Stimulated activated CD8-positive, alpha-beta memory T cell treated with anti-CD3 and anti-CD28 coated beads, Interleukin-15, amount 100 ng/mL, for 1 hour (primary cell): ENCODE data around the gene PPT2.
"Not testable (repeated sequence)": the region's sequence is repeated elsewhere in the genome, so short reads cannot be mapped to it uniquely, and the experiment has no call there.

Experiments
- DNase-seq: peaks from one replicate; pipeline ENCODE4 v3.0.0-alpha.2; 2020; ENCODE audit warnings: low read depth

Gene PPT2

GRCh38 chr6:32189742-32190053 is 35.8 kb downstream of the PPT2 start:
- no peak for DNase-seq

- DNase-seq, result peak; percentile 73
These were observed 36.3 kb downstream of the PPT2 start, which contains the start of gene PBX2 for GRCh38 chr6:32190054-32190851. TSS of gene PBX2 (minus strand) at chr6:32190202. CDS start at chr6:32189915, 287 bp downstream.

GRCh38 chr6:32190911-32191677 is 37.2 kb downstream of the PPT2 start:
- no peak for DNase-seq

- DNase-seq, result no peak
These were observed 38.0 kb downstream of the PPT2 start for GRCh38 chr6:32191696-32192607.

- DNase-seq, result peak; percentile 21
These were observed 38.7 kb downstream of the PPT2 start, which contains the start of gene GPSM3 for GRCh38 chr6:32192608-32193039. TSS of gene GPSM3 (minus strand) at chr6:32192643. CDS start at chr6:32192513, 130 bp downstream.

GRCh38 chr6:32193096-32193495 is 39.2 kb downstream of the PPT2 start:
- not testable (repeated sequence) for DNase-seq

- DNase-seq, result no peak
These were observed 40.4 kb downstream of the PPT2 start for GRCh38 chr6:32194388-32194787.

GRCh38 chr6:32194825-32195651 is 41.1 kb downstream of the PPT2 start:
- no peak for DNase-seq

- DNase-seq, result peak; percentile 99
These were observed 41.6 kb downstream of the PPT2 start for GRCh38 chr6:32195652-32195901.

- DNase-seq, result peak; percentile 27
These were observed 42.2 kb downstream of the PPT2 start for GRCh38 chr6:32195902-32196681.

GRCh38 chr6:32196682-32197616 is 43.0 kb downstream of the PPT2 start:
- DNase-seq, result no peak

GRCh38 chr6:32198345-32198696 is 44.4 kb downstream of the PPT2 start:
- no peak for DNase-seq

GRCh38 chr6:32198866-32199265 is 44.9 kb downstream of the PPT2 start:
- no peak for DNase-seq

GRCh38 chr6:32200711-32201475 is 47.0 kb downstream of the PPT2 start:
- DNase-seq, result no peak

- DNase-seq, result no peak
These were observed 48.2 kb downstream of the PPT2 start for GRCh38 chr6:32202186-32202585.

GRCh38 chr6:32203426-32204267 is 49.7 kb downstream of the PPT2 start:
- DNase-seq, result no peak

- no peak for DNase-seq
These were observed 50.4 kb downstream of the PPT2 start for GRCh38 chr6:32204268-32204715.

GRCh38 chr6:32208996-32209395 is 55.1 kb downstream of the PPT2 start:
- DNase-seq, result no peak
